Fibroblast of skin of right quadriceps (primary cell): ENCODE results near the gene COG5.
"Not testable (repeated sequence)": the region's sequence is repeated elsewhere in the genome, so short reads cannot be mapped to it uniquely, and the experiment has no call there.

Source experiments
- DNase-seq: peaks from one replicate; pipeline ENCODE4 v3.0.0-alpha.2; 2013

COG5 gene

GRCh38 chr7:107579885-107580715, 16.4 kb upstream of the COG5 start, which contains the start of gene BCAP29:
BCAP29 (plus strand) TSS chr7:107580246; CDS start chr7:107580773, 527 bp downstream.
- peak; percentile 59 for DNase-seq

DNA sequence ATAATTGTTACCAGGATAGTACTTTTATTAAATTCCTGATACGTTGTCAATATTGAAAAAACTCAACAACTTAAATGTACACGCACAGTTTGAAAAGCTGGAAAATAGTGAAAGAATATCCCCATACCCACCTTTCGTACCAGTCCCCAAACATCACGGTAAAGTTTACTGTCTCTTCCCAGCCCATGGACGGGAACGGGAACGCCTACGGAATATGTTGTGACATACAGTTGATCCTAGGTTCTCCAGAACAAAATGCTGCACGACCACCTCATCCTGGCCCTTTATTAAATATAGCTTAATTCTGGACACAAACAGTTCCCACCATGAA, 15.8 kb upstream of the COG5 start:
- DNase-seq: no peak

DNA sequence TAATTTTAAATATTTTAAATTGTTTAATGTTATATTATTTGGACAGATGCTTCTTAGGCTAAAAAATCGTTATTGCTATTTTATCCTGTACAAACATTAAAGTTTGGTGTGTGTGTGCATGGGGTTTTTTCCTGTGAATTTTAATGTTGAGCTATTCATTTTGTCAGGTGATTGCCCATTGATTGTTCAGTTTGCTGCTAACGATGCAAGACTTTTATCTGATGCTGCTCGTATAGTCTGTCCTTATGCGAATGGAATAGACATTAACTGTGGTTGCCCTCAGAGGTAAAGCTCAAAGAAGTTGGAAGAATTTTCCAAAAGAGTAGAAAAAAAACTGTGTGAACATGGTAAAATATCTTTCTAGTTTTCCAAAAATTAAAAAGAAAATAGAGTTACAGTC, 9.8 kb upstream of the COG5 start:
- DNase-seq: no peak

DNA sequence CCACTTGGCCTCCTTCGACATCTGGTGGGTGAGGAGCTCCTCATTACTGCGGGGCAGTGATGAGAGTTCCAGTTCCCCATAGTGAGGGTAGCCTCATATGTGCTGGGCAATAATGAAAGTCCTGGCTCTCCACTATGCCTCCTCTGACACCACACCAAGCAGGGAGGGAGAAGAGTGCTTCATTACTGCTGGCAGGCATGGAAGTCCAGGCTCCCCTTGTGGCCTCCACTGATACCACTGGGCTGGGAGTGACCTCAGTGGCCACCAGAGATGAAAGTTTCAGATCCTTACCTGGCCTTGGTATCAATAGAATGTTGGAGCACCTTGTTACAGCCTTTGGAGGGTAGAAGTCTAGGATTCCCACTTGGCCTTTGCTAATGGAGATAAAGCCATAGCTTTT, 6.6 kb upstream of the COG5 start:
- no peak for DNase-seq

GRCh38 chr7:107564553-107565298, 1.0 kb upstream of the COG5 start:
- peak; percentile 89 for DNase-seq

DNA sequence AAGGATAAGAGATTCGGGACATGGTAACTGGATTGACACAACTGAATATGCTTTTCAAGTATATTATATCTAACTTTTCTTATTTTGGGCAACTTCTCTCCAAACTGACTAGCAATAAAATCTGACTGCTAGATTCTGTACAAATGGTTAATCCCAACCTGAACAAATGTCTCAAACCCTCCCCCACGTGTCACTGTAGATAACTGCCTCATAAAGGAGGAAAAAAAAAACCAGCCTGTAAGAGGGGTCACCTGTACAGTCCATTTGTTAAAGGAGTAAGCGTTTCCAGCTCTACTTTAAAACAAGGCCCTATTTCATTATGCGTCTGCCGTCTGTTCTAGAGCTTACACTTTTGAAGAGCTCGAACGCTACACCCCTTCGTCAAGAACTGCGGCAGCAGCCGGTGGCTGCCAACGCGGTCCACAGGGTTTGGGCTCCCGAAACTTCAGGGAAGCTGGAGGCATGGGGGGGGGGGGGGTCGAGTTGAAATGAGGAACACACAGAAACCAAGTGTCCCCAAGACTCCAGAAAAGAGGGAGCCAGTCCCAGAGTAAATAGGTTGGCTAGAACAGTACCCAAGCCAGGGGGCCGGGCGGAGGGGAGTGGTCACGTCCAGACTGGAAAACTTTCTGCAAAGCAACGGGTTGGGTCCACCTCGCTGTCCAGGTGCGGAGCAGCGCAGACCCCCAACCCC, 492 bp downstream of the COG5 start:
- DNase-seq: no peak

GRCh38 chr7:107560898-107561516, 2.7 kb downstream of the COG5 start:
- peak; percentile 16 for DNase-seq

GRCh38 chr7:107559864-107560263, 3.9 kb downstream of the COG5 start:
- DNase-seq: peak; percentile 61

DNA sequence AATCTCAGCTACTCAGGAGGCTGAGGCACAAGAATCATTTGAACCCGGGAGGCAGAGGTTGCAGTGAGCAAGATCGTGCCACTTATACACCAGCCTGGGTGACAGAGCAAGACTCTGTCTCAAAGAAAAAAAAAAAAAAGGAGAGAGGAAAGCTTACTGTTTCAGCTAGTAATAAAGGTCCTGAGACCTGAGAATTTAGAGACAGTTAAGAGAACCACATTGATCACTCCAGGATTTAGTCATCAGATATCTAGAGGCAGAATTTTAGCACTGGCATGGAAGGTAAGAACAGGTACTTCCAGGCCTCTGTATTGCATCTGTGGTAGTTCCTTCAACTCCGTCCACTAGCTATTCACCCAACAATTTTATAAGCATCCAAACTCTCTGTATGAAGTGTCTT, 7.8 kb downstream of the COG5 start:
- DNase-seq: no peak

GRCh38 chr7:107551936-107552335, 11.8 kb downstream of the COG5 start:
- DNase-seq: peak; percentile 22

DNA sequence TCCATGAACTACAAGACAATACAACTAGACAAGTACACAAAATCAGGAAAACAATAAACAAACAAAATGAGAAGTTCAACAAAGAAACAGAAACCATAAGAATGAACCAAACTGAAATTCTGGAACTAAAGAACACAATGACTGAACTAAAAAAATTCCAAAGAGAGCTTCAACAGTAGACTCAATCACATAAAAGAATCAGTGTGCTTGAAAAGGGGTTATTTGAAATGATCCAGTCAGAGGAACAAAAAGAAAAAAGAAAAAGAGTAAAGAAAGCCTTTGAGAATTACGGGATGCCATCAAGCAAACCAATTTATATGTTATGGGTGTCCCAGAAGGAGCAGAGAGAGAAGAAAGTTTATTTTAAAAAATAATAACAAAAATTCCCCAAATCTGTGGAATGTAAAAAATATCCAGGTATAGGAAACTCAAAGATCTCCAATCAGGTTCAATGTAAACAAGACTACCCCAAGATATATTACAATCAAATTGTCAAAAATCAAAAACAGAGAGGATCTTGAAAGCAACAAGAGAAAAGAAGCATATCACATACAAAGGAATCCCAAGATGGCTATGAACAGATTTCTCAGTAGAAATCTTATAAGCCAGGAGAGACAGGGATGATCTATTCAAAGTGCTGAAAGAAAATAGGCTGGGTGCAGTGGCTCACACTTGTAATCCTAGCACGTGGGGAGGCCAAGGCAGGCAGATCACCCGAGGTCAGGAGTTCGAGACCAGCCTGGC, 18.7 kb downstream of the COG5 start:
- no peak for DNase-seq

GRCh38 chr7:107543338-107543993, 20.3 kb downstream of the COG5 start:
- no peak for DNase-seq

DNA sequence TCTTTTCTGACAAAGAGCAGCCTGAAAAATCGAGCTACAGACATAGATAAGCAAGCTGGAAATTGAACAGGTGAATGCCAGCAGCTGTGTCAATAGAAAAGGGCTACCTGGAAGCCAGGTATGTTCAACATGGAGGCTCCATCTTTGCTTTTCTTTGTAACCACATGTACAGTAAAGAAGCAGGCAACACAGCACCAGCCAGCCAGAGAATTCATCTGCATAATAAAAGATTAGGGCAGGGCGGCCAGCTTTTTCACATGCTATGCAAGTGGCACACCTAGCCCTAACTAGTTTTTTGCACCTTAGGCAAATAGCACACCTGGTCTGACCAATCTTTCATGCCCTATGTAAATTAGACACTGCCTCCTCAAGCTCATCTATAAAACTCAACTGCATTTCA, 25.7 kb downstream of the COG5 start:
- no peak for DNase-seq

- not testable (repeated sequence) for DNase-seq
Measured at GRCh38 chr7:107537228-107537627, 26.5 kb downstream of the COG5 start.

GRCh38 chr7:107534139-107534538, 29.6 kb downstream of the COG5 start:
- DNase-seq: no peak

DNA sequence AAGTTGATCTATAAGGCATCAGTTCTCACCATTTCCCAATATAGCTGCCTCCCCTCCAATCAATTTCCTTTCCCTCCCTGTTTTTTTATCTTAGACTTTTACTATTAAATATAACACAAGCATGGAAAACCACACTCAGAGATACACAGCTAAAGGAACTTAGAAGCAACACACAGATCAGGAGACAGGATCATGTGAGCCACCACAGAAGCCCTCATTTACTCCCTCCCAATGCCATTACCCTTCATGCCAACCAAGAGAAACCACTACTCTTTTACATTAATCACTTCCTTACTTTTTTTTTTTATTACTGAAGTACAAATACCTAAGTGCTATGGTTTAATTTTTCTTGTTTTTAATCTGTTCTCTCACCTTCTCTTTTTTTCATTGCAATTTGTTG, 33.0 kb downstream of the COG5 start:
- DNase-seq: no peak

DNA sequence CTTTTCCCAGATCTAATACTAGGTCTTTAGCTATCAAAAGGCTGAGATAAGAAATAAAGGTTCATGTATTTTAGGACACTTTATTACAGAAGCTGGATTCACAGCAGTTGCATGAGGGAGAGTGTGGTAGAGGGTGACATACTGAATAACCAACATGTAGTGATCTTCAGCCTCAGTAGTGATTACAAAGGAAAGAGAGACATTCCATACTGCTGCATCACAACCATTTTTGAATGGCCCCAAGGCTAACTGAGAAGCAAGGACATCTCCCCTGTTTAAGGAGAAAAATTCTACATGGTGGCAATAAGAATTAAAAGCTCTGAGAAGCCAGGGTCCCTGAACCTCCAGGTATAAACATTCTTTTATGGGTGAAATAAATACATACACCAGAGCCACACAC, 35.3 kb downstream of the COG5 start:
- peak; percentile 54 for DNase-seq

DNA sequence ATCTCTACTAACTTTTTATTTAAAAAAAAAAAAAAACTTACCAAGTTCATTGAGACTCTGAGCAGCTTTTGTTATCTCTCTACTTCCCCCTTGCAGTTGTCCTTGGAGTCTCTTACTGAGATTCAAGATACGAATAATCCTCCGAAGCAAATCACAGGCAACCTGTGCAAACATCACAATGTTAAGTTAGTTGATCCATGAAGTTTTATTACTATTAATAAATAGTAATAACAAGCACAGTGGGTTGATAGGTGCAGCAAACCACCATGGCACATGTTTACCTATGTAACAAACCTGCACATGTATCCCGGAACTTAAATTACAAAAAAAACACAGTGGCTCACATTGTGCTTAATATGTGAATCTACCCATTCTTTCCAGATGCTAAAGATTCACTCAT, 36.5 kb downstream of the COG5 start:
- DNase-seq: no peak

- no peak for DNase-seq
Measured at GRCh38 chr7:107526672-107527071, 37.0 kb downstream of the COG5 start.

- DNase-seq: no peak
Measured at GRCh38 chr7:107506674-107507339, 56.9 kb downstream of the COG5 start.

DNA sequence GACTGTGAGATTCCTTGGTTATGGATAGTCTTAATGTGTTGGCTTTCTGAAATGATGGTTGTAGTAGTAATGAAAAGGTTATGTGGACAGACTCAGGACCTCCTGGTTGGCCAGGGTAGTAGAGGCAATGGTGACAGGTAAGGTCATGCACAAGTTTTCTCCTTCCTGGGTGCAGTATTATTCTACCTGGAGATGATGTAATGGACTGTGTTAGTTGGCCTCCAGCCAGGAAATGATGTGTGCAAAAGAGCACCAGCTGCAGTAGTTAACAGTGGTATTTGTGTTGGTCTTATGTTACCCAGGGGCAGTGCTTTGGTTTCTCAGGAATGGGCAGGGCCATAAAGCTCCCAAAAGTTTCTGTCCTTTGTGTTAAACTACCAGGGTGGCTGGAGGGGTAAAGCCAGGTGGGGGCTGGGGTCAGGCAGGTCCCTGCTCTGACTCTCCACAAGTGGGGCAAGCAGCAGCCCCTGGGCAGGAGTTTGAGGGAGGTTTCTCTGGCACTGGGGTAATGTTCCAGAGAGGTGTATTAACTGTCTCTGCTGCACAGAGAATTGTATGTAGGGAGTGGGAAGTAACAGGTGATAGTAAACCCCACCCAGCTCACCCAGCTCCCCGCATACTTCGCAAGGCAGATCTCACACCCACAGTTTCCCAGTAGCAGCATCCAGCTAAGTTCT, 57.6 kb downstream of the COG5 start:
- no peak for DNase-seq
